ENCODE results near the gene FBN3. TPM values are rescaled to one million over a fixed set of nuclear protein-coding genes. Genes with fewer than 3 reads are reported as not detected.
"Not testable (repeated sequence)": the region's sequence is repeated elsewhere in the genome, so short reads cannot be mapped to it uniquely, and the experiment has no call there.

Gene FBN3
- polyA plus RNA-seq, 3 donors, result not detected

- H3K27me3 ChIP-seq (ENCODE audit: control insufficient read depth in 2 of 2, insufficient read depth in 2 of 2, low read length in 2 of 2), result no peaks in the 10 kb centered on the region
- H3K79me2 ChIP-seq (ENCODE audit: insufficient read depth, low read length), result no peaks in the 10 kb centered on the region
- H3K27ac ChIP-seq (ENCODE audit: low read depth in 1 of 2, low read length in 2 of 2), result no peak overlapping the region
- no peaks in the 10 kb centered on the region for H3K9me3 ChIP-seq (replicated peaks in 1 of 2; ENCODE audit: control insufficient read depth in 1 of 2, insufficient read depth in 1 of 2, low read length in 2 of 2)
- H3K9ac ChIP-seq (ENCODE audit: insufficient read depth, low read length, poor library complexity, severe bottlenecking), result no peak overlapping the region
- TF ChIP-seq CTCF (IDR thresholded peaks at IDR 0.05), result no peak
- no peaks in the 10 kb centered on the region for H3K36me3 ChIP-seq (replicated peaks in 1 of 2; ENCODE audit: control insufficient read depth in 1 of 2, insufficient read depth in 2 of 2, low read length in 2 of 2)
- intact Hi-C loops (cut with micrococcal nuclease), result no loop called here
- H4K20me1 ChIP-seq (ENCODE audit: insufficient read depth, low read length), result no peaks in the 10 kb centered on the region
- H3K4me1 ChIP-seq (ENCODE audit: control insufficient read depth in 1 of 2, insufficient read depth in 2 of 2, low read length in 2 of 2), result no peaks in the 10 kb centered on the region
- H3K4me2 ChIP-seq (replicated peaks; ENCODE audit: extremely low read depth, low read length, poor library complexity, severe bottlenecking), result no peak overlapping the region
- no peaks in the 10 kb centered on the region for H3K36me3 Mint-ChIP-seq
- no peak overlapping the region for H2AFZ ChIP-seq (ENCODE audit: insufficient read depth, low read depth, low read length, poor library complexity, severe bottlenecking)
- peaks cover 3 to 7% (median 4%) of the 10 kb centered on the region in 3 donors for H3K27me3 Mint-ChIP-seq (ENCODE audit: low read depth in 3 of 3)
- no peaks in the 10 kb centered on the region for H3K9me3 Mint-ChIP-seq
- no peaks in the 10 kb centered on the region for H3K4me1 Mint-ChIP-seq
- H3K4me3 ChIP-seq (replicated peaks in 1 of 3; ENCODE audit: low read depth in 2 of 3, low read length in 3 of 3), result no peak overlapping the region
- H3K27ac Mint-ChIP-seq, result no peak overlapping the region
- no peak for DNase-seq
- WGBS (ENCODE audit: insufficient coverage), result 98% methylated on average over 4 of the region's 5 CpGs
- H3K4me3 Mint-ChIP-seq, result no peak overlapping the region
Measured at GRCh38 chr19:8025316-8025715, 124.1 kb downstream of the FBN3 start.

GRCh38 chr19:8024256-8024655 lies 125.1 kb downstream of the FBN3 start:
- H3K4me3 Mint-ChIP-seq; H3K27me3 Mint-ChIP-seq (ENCODE audit: low read depth in 3 of 3); H3K27me3 ChIP-seq (ENCODE audit: control insufficient read depth in 2 of 2, insufficient read depth in 2 of 2, low read length in 2 of 2); H3K36me3 ChIP-seq (replicated peaks in 1 of 2; ENCODE audit: control insufficient read depth in 1 of 2, insufficient read depth in 2 of 2, low read length in 2 of 2); H3K79me2 ChIP-seq (ENCODE audit: insufficient read depth, low read length); intact Hi-C loops (cut with micrococcal nuclease); H3K27ac ChIP-seq (ENCODE audit: low read depth in 1 of 2, low read length in 2 of 2); H3K4me1 Mint-ChIP-seq; H3K4me3 ChIP-seq (replicated peaks in 1 of 3; ENCODE audit: low read depth in 2 of 3, low read length in 3 of 3); H3K36me3 Mint-ChIP-seq; H3K4me2 ChIP-seq (replicated peaks; ENCODE audit: extremely low read depth, low read length, poor library complexity, severe bottlenecking); H3K4me1 ChIP-seq (ENCODE audit: control insufficient read depth in 1 of 2, insufficient read depth in 2 of 2, low read length in 2 of 2); H3K27ac Mint-ChIP-seq; H3K9me3 Mint-ChIP-seq; DNase-seq; H3K9me3 ChIP-seq (replicated peaks in 1 of 2; ENCODE audit: control insufficient read depth in 1 of 2, insufficient read depth in 1 of 2, low read length in 2 of 2); H4K20me1 ChIP-seq (ENCODE audit: insufficient read depth, low read length); H2AFZ ChIP-seq (ENCODE audit: insufficient read depth, low read depth, low read length, poor library complexity, severe bottlenecking); H3K9ac ChIP-seq (ENCODE audit: insufficient read depth, low read length, poor library complexity, severe bottlenecking): not testable (repeated sequence)
- WGBS (ENCODE audit: insufficient coverage), result 100% methylated on average over 1 of the region's 3 CpGs
